GM21528 (cell line): Measurements from ENCODE around the gene STX17.

Source experiments
- ATAC-seq: cut with Tn5 transposase; IDR thresholded peaks from one replicate; pipeline ENCODE4 v1.9.1; 2021; ENCODE audit warnings: mild to moderate bottlenecking, moderate library complexity; ENCODE audit not compliant: unreplicated experiment, low FRiP score

The STX17 gene

DNA sequence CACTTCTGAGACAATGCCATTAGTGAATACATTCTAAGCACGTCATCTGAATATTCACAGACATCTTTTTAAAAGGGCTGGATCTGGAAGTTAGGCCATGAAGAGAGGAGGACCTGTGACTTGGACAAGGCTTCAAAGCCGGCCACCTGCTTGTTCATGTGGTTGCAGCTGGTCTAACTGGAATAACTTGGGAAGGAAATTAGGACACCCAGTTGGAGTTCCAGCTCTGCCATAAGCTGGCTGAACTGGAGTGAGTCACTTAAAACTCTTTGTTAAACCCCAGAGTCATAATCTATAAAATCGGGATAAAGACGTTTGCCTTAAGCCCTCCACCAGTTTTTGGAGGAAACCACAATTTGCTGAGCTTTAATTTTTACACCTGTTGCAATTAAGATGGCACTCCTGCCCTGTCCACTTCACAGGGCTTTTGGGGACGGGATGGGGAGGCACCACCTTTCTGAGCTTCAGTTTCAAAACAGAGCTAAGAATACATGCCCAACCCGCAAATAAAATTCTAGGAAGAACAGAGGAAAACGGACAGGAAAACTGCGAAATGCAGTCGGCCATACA lies 536 bp upstream of the STX17 start:
- ATAC-seq, result no peak

DNA sequence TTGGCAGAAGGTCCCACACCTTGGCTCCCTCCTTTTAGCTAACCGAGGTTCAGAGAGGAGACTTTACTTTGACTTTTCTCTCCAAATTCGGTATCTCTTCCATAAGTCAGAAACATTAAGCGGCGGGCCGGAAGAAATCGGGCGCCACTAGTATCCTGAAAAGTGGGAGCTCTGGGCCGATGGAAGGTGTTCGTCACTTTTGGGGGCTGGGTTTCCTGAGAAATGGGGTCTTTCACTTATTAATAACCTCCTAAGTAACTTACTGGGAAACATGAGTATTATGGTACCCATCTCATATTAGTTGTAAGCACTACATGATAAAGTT lies 716 bp downstream of the STX17 start:
- ATAC-seq, result peak; percentile 11

DNA sequence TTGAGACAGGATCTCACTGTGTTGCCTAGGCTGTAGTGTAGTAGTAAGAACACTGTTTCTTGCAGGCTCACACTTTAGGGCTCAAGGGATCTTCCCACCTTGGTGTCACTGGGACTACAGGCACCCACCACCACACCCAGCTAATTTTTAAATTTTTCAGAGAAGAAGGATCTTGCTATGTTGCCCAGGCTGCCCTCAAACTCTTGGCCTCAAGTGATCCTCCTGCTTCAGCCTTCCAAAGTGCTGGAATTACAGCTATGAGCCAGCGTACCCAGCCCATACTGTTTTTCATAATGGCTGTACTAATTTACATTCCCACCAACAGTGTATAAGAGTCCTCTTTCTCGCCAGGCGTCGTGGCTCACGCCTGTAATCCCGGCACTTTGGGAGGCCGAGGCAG lies 5.1 kb downstream of the STX17 start:
- ATAC-seq, result no peak

DNA sequence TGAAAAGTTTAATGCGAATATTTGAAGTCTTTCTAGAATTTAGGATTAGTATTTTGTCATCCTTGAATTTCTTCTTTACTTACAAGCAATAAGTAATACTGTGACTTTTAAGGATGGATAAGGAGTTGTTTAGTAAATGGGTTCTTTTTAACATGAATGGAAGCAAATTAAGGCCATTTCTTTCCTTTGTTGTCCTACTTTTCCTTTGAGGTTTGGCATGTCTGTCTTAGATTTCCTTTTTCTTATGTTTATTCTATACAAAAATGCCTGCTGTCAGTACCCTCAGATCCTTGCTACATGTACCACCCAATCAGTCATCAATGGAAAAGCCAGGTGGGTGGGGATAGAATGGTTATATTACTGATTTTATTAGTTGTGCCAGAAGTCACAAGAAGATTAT lies 10.2 kb downstream of the STX17 start:
- no peak for ATAC-seq

GRCh38 chr9:99918134-99918533 lies 11.7 kb downstream of the STX17 start:
- no peak for ATAC-seq

- ATAC-seq, result no peak
These were observed 13.5 kb downstream of the STX17 start for GRCh38 chr9:99919930-99920329.

DNA sequence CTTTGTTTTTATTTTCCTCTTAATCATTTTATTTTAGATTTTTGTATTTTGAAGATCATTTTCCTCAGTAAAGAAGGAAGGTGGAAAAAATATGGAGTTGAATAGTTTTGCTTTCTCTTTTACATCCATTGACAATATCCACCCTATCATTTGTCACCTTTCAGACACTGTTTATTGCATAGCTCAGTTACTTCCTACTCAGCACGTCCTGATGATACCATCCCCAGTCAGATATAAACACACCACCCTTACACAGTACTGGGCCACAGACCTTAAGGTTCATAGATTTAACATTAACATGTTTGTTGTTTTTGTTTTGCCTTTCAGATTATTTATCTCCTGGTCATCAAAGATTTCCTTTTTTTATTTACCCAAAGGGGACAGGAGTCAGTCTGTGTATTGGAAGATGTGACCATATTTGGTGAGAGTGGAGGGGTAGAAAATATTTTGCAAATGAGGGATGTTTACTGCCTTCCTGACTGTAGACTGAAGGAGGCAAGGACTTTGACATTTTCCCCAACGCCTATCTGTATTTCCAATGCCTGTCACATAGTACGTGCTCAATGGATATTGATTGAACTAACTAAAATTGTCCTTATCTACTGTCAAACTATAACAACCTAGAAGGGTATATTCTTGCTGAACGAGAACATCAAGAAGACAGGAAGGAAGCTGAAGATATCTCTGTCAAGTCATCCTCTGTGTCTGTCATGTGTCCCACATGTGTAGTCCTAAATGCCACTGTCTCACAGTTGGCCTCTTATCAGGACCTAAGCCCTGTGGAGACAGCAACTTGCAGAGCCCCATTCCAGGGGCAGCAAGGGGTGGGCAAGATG lies 15.6 kb downstream of the STX17 start:
- ATAC-seq, result no peak

DNA sequence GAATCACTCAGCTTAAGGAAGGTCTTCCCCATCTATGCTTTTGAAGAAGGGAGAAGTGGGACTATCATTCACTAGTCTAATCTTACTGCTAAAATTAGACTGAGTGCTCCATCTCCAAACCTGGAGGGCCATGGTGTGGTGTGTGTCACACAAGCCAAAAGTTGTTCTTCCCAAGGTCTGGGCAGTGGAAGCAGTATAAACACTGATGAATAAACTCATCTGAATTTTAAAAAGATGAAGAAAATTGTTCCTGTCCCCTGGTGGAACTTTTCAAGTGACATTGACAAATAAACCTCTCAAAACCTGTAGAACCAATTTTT lies 16.2 kb downstream of the STX17 start:
- ATAC-seq, result no peak

- no peak for ATAC-seq
These were observed 19.1 kb downstream of the STX17 start for GRCh38 chr9:99925541-99925940.

DNA sequence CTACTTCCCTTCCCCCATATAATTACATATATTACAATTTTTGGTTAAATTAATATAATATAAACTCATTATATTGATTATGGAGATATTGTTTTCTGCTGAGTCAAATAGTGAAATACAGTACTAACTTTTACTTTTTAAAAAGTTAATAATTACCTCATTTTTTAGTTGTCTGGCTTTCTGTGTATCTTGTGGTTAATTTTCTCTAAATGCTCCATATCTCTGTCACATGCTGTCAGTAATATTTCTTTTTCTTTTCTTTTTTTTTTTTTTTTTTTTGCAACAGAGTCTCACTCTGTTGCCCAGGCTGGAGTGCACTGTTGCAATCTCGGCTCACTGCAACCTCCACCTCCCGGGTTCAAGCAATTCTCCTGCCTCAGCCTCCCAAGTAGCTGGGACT lies 23.2 kb downstream of the STX17 start:
- no peak for ATAC-seq

DNA sequence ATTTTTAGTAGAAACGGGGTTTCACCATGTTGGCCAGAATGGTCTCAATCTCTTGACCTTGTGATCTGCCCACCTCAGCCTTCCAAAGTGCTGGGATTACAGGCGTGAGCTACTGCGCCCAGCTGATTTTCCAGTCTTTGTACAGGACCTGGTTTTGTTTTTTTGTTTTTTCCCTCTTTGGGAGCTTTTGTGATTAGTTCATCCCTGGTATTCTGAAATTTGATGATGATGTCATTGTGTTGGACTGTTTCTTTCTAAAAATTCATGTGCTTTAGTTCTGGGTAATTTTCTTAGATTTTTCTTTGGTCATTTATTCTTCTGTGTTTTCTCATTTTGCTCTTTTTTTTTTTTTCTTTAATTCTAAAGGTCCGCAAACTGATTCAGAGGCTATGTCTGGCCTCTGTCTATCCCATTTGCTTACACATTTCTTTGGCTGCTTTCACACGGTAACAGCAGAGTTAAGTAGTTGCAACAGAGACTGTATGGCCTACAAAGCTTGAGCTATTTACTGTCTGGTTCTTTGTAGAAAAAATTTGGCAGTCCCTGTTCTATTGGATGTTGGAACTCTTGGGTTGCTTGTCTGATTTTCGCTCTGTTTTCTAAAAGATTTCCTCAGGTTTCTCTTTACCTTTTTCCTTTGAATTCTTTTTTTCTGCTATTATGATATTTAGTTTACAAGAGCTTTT lies 24.8 kb downstream of the STX17 start:
- no peak for ATAC-seq

GRCh38 chr9:99936947-99937587 lies 30.6 kb downstream of the STX17 start:
- no peak for ATAC-seq

GRCh38 chr9:99947395-99947794 lies 40.9 kb downstream of the STX17 start:
- ATAC-seq, result no peak

GRCh38 chr9:99948482-99948881 lies 42.0 kb downstream of the STX17 start:
- ATAC-seq, result no peak

DNA sequence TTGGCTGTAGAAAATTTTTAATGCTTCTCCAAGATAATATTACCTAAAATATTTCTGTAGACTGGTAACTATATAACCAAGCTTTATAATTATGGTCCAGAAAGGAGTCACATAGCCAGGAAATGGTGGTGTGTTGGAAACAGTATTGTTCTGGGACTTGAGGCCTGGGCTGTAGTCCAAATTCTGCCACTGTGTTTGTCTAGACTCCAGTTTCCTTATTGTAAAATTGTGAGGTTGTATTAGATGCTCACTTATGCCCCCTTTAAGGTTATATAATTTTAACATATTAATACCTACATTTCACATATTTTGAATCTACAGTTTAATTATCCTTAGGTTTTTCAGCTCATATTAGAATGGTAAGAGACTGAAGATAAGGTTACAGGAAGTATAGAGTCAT lies 42.4 kb downstream of the STX17 start:
- ATAC-seq, result no peak

DNA sequence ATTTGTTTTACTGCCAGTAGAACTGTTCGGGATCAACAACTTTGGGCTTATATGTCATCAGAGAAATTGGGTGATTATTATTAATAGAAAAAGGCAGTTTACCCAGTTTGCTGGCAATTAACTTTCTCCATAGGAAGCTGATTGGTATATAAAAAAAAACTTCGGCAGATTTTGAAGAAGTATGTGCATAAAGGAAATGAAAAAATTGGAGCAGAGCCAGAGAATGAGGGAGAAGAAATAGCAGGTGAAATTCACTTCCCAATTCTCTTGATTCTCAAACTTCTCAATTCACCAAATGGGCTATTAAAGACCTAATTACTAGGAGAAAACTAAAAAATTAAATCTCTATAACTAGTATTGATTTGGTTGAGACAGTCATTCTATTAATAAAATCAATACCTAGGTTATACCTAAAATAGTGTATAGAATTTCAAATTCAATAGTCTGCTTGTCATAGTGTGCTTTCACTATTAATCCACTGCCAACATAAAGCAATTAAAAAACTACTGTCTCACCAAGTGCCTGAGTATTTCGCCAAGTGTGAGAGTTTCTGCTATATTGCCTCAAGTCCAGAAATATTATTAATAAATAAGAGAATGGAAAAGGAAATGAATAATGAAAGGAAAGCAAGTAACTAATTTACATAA lies 47.5 kb downstream of the STX17 start:
- ATAC-seq, result no peak

GRCh38 chr9:99954819-99955218 lies 48.4 kb downstream of the STX17 start:
- ATAC-seq, result no peak

- no peak for ATAC-seq
These were observed 49.2 kb downstream of the STX17 start for GRCh38 chr9:99955606-99956005.

- ATAC-seq, result no peak
These were observed 56.3 kb downstream of the STX17 start for GRCh38 chr9:99962680-99963261.

- no peak for ATAC-seq
These were observed 57.9 kb downstream of the STX17 start for GRCh38 chr9:99964336-99964735.

GRCh38 chr9:99966001-99966400 lies 59.5 kb downstream of the STX17 start:
- ATAC-seq, result no peak
